HG03460 (cell line): ENCODE data around the gene E2F8.
A peak's percentile ranks its signal among the peaks of the same experiment; 100 is the strongest.

Source experiments
- ATAC-seq: cut with Tn5 transposase; IDR thresholded peaks from one replicate; pipeline ENCODE4 v1.9.1; 2021; ENCODE audit not compliant: unreplicated experiment

Gene E2F8

GRCh38 chr11:19252394-19253152 lies 11.8 kb upstream of the E2F8 start:
- no peak for ATAC-seq

- ATAC-seq = no peak
These were observed 10.8 kb upstream of the E2F8 start for GRCh38 chr11:19251577-19251976.

GRCh38 chr11:19246816-19247215 lies 6.1 kb upstream of the E2F8 start:
- ATAC-seq = no peak

- no peak for ATAC-seq
These were observed 4.6 kb upstream of the E2F8 start for GRCh38 chr11:19245351-19245750.

- ATAC-seq = no peak
These were observed 3.9 kb upstream of the E2F8 start for GRCh38 chr11:19244621-19245020.

- no peak for ATAC-seq
These were observed 3.3 kb upstream of the E2F8 start for GRCh38 chr11:19244084-19244483.

- ATAC-seq = no peak
These were observed 2.9 kb upstream of the E2F8 start for GRCh38 chr11:19243613-19244012.

GRCh38 chr11:19243143-19243542 lies 2.4 kb upstream of the E2F8 start:
- no peak for ATAC-seq

GRCh38 chr11:19242179-19242932 lies 1.6 kb upstream of the E2F8 start:
- ATAC-seq = no peak

GRCh38 chr11:19241260-19242178 lies 774 bp upstream of the E2F8 start:
- ATAC-seq = peak; percentile 33

- no peak for ATAC-seq
These were observed 1.7 kb downstream of the E2F8 start for GRCh38 chr11:19239039-19239438.

GRCh38 chr11:19237813-19238212 lies 2.9 kb downstream of the E2F8 start:
- no peak for ATAC-seq

- no peak for ATAC-seq
These were observed 3.4 kb downstream of the E2F8 start for GRCh38 chr11:19237381-19237780.

GRCh38 chr11:19234231-19234817 lies 6.4 kb downstream of the E2F8 start:
- no peak for ATAC-seq

- ATAC-seq = no peak
These were observed 7.7 kb downstream of the E2F8 start for GRCh38 chr11:19232910-19233503.

- no peak for ATAC-seq
These were observed 11.1 kb downstream of the E2F8 start for GRCh38 chr11:19229671-19230070.

- no peak for ATAC-seq
These were observed 11.8 kb downstream of the E2F8 start for GRCh38 chr11:19228968-19229367.

GRCh38 chr11:19226378-19227195 lies 14.2 kb downstream of the E2F8 start:
- no peak for ATAC-seq

GRCh38 chr11:19225581-19225980 lies 15.2 kb downstream of the E2F8 start:
- ATAC-seq = no peak

- no peak for ATAC-seq
These were observed 15.6 kb downstream of the E2F8 start for GRCh38 chr11:19225123-19225522.
